Measurements from ENCODE around the gene PEX7. TPM values are rescaled to one million over a fixed set of nuclear protein-coding genes. Genes with fewer than 3 reads are reported as not detected.

PEX7 gene
- total and polyA plus RNA-seq, 2 of the 8 experiments (the other 6 are each of a cell fraction or from before 2014, with no cell fraction given), result 6.4 to 11.0 TPM

- no peak for TF ChIP-seq CHD7 (IDR thresholded peaks at IDR 0.05; ENCODE audit: insufficient replicate concordance, low read length)
Observed at GRCh38 chr6:136945072-136945471, 122.7 kb downstream of the PEX7 start (continued).

Data from H1 (cell line).